Measurements from ENCODE around the gene TOE1.

TOE1 gene

GRCh38 chr1:45327644-45328515 lies 12.1 kb upstream of the TOE1 start:
- no peak for DNase-seq

- DNase-seq = no peak
Observed at GRCh38 chr1:45328680-45329079, 11.3 kb upstream of the TOE1 start.

- no peak for DNase-seq
Observed at GRCh38 chr1:45329445-45329844, 10.5 kb upstream of the TOE1 start.

GRCh38 chr1:45331436-45332345 lies 8.3 kb upstream of the TOE1 start:
- no peak for DNase-seq

- no peak for DNase-seq
Observed at GRCh38 chr1:45332346-45332720, 7.6 kb upstream of the TOE1 start.

GRCh38 chr1:45334308-45335245 lies 5.4 kb upstream of the TOE1 start:
- no peak for DNase-seq

- DNase-seq = no peak
Observed at GRCh38 chr1:45335855-45336324, 4.1 kb upstream of the TOE1 start.

- DNase-seq = no peak
Observed at GRCh38 chr1:45337630-45338325, 2.2 kb upstream of the TOE1 start.

- peak; percentile 15 for DNase-seq
Observed at GRCh38 chr1:45340816-45341466, 971 bp downstream of the TOE1 start.

- DNase-seq = no peak
Observed at GRCh38 chr1:45344499-45344898, 4.5 kb downstream of the TOE1 start.

GRCh38 chr1:45345014-45345413 lies 5.0 kb downstream of the TOE1 start:
- DNase-seq = no peak

- DNase-seq = no peak
Observed at GRCh38 chr1:45346473-45346872, 6.5 kb downstream of the TOE1 start.

- no peak for DNase-seq
Observed at GRCh38 chr1:45348020-45348419, 8.1 kb downstream of the TOE1 start.

GRCh38 chr1:45348609-45348965 lies 8.6 kb downstream of the TOE1 start:
- DNase-seq = no peak

GRCh38 chr1:45348966-45349677 lies 9.2 kb downstream of the TOE1 start:
- no peak for DNase-seq

GRCh38 chr1:45351508-45351907 lies 11.5 kb downstream of the TOE1 start:
- DNase-seq = no peak

- no peak for DNase-seq
Observed at GRCh38 chr1:45353685-45354084, 13.7 kb downstream of the TOE1 start.

- DNase-seq = no peak
Observed at GRCh38 chr1:45354838-45355237, 14.9 kb downstream of the TOE1 start.

GRCh38 chr1:45355683-45356082 lies 15.7 kb downstream of the TOE1 start:
- DNase-seq = no peak

GRCh38 chr1:45356186-45356585 lies 16.2 kb downstream of the TOE1 start:
- DNase-seq = no peak

Measured in CD4-positive, alpha-beta T cell treated with Interleukin-4 for 4 hours (primary cell).